Embryonic facial prominence (tissue), 1 donor: ENCODE results near the gene DROSHA.

Source experiments
- DNase-seq: peaks from one replicate; pipeline ENCODE4 v3.0.0-alpha.2; 2016; ENCODE audit errors: extremely low spot score

DROSHA gene

DNA sequence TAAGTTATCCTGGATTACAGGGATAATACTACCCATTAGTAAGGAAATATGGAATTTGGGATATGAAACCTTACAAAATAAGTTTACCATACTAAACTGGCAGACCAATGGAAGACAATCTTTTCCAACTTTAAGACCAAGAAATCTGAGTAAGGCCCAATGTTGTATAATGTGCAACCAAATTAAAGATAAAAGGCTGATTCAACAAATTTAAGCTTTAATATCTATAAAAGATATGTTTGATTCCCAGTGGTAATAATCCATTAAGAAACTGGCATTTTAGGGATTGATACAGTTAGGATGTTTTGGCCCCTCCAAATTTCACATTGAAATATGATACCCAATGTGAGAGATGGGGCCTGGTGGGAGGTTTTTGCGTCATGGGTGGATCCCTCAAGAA is 66.6 kb downstream of the DROSHA start:
- no peak for DNase-seq

DNA sequence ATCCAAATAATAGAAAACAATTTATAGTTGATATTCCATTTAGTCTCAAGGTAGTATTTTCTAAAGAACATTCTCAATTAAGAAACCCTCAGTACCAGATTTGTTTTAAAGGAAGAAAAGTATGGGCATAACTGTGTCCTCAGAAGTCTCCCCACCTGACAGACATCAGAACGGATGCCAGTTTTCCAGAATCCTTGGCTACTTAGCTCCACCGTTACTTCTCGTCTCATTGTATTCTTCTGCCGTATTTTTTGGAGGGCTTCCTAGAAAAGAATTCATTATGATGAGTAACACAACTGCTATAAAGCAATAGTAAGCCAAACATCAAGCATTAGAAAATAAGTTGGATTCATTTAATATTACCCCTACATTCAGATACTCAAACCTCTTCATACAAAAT is 67.8 kb downstream of the DROSHA start:
- no peak for DNase-seq

DNA sequence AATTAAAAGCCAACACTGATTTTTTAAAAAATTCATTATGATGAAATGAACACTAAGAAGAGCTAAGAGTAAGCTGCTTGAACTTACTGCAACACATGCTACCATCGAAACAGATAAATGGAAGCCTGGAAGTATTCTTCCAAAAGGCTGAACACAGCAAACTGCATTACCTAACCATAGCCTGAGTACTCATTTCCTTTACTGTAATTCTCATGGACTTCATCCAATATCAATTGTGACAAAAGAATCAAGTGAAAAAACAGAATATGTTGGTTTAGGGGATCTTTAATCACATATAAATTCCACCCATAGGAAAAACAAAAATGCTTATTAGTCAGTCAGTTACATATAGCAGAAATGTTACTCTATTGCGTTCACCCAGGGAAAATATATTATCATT is 68.5 kb downstream of the DROSHA start:
- no peak for DNase-seq

DNA sequence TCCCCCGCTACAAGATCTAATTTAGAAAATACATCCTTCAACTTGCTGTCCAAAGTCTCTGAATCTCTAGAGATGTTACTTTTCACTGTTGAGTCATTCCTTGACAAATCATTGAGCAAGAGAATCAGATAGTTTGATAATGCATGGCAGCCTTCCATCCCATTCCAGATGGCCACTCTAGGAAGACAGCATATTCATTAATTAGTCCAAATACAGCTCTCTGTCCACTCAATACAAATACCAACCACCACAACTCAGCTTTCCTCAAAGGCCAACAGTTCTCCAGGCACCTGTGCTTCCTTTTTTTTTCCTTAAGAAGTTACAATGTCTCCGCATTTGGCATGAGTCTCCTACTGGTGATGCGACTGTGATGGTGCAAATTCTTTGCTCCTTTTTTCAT is 72.3 kb downstream of the DROSHA start:
- DNase-seq, result no peak

DNA sequence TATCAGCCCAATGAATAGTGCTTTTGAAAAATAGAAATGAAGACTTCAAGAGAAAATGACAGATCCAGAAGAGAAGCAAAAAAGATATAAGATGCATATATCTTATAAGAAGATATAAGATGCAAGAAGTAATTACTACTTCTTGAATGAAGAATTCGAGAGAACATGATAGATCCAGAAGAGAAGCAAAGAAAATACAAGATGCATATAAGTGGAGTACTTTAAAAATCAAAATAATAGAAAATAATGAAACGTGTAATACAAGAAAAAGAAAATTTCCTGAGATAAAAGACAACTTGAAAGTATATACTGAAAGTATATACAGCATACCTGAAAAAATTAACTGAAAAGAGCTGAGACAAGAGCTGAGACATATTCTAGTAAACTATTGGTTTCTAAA is 76.7 kb downstream of the DROSHA start:
- no peak for DNase-seq

DNA sequence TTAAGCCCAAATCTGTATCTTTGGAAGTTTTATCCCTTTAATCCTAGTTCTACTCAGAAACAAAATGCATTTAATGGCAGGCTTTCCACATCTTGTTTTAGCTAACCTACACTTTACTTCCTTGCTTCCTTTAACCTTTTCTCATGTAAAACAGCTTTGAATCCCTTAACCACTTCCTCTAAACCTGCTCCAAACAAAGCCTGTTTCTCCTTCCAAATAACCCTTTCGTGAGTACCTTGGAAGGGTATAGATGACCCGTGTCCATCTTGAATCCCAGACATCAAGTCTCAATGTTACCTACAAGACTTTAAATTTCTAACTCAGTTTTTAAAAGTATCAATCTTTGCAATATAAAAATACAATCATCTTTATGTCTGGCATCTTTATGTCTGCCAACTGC is 78.4 kb downstream of the DROSHA start:
- DNase-seq, result no peak

DNA sequence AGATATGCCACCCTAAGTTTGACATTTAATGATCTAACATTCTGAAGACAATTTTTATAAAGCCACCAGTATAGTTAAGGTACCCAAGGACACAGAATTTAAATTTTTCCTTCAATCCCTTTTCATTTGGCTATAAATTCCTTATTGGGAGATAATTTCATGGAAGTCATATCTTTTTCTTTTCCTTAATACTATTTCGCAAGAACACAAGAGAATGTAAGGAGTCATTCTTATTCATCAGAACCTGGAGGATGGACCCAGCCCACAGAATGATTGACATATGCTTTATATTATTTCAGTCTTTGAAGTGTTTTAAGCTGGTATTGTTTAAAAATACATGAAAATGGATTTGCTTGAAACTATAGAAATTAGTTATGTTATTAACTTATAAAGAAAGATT is 79.6 kb downstream of the DROSHA start:
- DNase-seq, result no peak

DNA sequence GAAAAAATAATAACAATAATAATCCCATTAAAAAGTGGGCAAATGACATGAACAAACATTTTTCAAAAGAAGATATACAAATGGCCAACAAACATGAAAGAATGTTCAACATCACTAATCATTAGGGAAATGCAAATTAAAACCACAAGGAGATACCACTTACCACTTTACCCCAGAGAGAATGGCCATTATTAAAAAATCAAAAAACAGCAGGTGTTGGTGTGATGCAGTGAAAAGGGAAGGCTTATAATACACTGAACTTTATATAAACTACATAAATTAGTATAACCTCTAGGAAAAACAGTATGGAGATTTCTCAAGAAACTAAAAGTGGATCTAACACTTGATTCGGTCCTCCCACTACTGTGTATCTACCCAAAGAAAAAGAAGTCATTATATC is 81.9 kb downstream of the DROSHA start:
- no peak for DNase-seq

DNA sequence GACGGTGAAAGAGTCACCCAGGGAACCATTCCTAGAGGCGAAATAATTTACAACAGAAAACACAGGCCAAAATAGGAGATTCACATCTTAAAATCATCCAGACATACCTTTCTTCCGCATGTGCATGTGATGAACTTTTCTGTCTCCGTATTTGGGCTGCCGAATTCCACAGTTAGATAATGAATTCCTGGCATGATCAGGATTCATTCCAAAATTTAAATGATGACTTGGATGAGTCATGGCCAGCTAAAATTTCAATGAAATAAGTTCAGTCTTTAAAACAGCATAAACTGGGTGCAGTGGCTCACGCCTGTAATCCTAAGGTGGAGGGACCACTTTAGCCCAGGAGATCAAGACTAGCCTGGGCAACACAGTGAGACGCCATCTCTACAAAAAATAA is 82.7 kb downstream of the DROSHA start:
- DNase-seq, result no peak

DNA sequence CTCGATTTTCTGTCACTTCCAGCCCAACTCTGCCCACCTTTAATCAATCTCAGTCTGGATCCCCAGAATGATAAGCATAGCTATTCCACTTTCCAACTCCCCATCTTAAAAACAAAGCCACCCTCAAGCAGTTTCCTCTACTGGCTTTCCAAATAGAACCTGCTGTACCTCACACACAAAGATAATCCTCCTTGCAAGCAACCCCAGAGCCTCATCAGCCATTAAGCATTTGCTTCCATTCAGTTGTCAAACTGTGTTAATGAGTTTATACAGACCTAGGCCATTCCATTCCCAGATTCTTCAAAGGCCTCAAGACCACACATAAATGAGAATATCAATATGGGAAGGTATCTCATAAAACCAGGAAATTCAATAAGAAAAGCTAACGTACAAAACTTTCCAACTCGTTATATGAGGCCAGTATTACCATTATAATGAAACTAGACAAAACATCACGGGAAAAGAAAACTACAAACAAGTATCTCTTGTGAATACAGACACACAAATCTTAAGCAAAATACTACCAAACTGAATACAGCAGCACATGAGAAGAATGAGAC is 86.8 kb downstream of the DROSHA start:
- no peak for DNase-seq

DNA sequence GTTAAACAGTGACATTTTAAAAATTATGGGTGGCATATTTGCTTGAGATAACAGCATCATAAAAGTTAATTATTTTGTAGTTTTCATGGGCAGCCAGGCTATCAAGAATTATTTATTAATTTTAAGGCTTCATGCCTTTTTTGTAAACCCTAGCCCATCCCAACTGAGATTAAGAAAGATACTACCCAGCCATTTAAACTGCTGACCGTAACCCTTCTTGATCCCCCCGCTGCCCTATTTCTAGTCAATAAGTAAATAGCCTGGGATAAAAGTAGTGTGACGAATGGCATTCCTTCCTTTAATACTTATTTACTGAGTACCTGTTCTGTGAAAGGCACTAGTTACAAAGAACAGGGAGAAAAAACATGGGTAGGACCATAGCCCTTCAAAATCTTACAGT is 88.3 kb downstream of the DROSHA start:
- no peak for DNase-seq

DNA sequence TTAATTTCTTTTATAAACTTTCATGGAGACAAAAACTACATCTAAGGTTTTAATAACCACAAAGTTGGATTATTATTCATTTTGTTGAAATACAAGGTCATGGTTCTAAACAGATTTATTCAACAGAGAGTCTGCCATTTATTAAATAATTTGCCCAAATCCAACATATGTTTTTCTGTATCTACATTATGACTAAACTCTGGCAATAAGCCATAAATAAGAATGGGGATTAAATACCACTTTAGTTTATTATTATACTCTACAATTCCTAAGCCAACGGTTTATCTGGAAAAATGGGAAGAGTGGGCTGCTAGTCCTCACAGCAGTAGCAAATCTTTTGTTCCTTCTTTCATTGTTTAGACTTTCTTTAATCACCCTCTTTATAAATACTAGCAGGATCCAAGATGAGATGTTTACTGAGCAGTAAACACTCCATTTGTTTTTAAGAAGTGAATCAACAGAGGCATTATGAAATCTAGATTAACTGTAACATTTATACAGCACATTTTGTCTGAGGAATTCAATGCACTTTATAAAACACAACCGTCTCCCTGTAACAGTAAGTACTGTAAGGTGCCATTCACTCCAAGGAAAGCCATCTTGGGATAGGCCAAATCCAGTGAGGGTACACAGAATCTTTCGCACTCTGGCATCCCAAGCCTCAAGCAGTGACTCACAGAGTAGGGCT is 89.7 kb downstream of the DROSHA start:
- DNase-seq, result no peak

DNA sequence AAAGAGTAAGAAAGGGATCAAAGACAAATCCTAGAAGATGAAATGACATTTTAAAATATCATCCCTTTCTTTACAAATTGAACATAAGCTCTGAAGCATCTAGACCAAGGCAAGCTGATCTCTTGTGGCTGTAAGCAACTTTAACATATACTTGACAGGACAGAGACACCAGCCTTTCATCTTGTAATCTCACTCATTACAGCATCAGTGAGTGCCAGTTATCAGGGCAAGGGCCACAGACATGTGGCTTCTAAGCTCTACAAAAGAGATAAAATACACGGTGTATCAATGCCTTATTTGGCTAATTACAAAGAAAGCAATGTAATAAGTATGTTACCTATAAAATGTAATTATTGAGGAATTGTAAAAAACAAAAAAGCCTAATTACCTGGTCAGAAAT is 95.0 kb downstream of the DROSHA start:
- no peak for DNase-seq

DNA sequence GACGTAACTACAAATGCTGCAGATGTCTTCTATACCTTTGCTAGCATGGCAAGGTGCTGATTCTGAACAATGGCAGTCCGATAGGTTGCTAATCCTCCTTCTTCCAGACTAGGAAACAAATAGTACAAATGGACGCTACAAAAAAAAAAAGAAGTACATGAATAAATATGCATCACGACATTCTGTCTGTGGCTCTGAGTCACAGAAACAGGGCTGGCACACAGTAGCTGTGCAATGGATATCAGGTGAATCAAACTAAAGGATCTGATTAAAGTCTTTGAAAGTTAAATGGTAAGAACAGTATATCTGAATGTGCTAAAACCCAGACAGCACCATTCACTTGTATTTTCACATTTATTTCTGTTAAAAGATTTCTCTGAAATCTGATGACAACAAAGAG is 96.2 kb downstream of the DROSHA start:
- DNase-seq, result no peak

DNA sequence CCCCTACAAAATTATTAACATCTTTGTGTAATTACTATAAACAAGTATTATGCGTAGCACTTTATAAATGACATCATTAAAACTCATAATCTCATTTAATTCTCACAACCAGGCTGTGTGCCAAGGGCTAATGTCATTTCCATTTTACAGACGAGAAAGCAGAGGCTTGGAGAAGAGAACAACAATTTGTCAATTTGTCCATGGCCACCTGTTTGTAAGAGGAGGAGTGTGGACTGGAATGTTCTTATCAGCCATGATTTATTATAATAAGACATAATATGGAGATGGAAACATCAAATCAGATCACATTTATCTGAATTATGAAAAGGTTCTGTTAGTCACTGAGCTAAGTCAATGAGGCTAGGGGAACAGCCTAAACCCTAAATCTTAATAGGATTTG is 97.0 kb downstream of the DROSHA start:
- DNase-seq, result no peak

DNA sequence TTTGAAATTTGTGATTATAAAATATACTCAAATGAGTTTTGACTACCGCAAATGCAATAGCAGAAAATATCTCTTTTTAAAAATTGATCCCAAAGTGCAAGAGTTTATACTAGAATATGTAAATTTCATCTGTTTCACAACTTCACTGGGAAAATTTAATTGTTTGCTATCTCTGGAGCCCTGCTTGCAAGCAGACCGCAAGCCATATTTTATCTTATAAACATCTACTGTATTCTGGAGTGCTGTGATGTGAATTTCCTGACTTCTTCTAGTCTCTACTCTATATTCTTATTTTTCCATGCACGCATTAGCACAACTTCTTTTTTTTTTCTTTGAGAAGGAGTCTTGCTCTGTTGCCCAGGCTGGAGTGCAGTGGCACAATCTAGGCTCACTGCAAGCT is 98.7 kb downstream of the DROSHA start:
- DNase-seq, result no peak

DNA sequence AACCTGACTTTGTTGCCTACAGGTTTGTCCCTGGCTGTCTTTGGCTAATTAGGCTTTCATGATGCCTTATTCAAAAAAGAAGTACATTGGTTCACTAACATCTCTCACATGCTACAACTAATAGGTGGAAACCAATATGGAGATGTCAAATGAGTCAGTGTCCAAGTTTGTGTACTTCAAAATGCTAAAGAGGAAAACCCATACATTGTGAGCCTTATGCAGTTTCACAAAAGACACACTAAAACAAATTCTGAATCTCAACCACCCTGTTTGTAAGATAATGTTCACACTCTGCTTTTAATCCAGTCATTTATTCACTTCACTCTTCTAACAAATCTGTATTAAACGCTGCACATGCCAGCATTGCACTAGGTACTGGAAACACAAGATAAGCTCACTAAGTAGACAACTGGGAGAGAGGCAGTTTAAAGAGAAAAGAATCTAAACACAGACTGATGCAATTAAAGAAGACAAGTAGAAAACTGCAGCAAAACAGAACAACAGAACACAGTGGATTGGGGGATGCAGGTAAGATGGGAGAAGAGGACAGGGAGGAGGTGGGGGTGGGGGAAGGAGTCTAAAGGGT is 104.1 kb downstream of the DROSHA start:
- DNase-seq, result no peak

DNA sequence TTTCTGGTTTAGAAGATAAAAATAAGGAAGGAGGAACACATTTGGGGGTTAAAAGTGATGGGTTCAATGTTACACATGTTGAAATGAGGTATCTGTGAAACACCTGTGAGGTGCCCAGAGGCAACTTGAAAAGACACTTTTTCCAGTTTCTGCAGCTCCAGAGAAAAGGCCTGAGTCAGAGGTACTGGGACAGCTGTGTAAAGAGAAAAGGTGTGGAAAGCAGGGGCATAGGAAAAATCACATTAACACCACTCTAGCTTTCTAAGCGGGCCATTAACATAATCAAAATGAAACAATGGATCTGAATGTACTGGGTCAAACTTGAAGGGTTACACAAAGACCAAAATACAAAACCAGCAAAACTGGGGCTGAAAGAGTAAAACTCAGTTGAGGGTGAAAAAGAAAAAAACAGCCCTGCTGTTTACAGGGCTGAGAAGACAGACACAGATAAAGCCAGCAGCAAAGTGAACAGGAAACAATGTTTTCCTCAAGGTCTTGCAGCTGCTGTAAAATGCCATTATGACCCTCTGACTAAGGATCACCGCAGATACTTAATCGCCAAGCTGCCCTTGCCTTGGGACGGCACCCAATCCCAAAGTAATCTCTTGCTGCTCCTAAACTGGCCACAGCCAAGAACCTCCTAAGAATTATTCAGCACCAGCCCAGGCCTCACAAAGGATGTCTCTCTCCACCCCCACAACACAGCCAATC is 104.7 kb downstream of the DROSHA start:
- no peak for DNase-seq

DNA sequence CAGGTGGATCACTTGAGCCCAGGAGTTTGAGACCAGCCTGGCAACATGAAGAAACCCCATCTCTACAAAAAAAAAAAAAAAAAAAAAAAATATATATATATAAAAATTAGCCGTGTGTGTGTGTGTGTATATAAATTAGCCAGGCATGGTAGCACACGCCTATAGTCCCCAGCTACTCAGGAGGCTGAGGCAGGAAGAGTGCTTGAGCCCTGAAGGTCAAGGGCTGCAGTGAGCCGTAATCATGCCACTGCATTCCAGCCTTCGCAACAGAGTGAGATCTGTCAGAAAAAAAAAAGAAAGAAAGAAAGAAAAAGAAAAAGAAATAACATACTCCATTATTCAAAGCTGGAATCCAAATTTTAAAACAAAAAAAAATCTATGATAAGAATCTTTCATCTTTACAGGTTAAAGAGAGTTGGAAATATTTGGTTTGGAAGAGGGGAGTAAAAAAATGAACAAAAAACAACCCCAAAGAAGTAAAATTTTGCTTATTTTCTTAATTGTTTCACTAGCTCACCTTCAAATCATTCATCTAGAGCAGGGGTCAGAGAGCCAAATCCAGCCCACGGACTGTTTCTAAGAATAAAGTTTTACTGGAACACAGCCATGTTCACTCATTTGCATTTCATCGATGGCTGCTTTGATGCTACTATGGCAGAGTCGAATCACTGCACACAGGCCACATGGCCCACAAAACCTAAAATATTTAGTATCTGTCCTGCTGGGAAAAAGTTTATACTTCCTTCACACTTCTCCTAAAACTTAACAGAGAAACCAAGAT is 109.9 kb downstream of the DROSHA start:
- no peak for DNase-seq

DNA sequence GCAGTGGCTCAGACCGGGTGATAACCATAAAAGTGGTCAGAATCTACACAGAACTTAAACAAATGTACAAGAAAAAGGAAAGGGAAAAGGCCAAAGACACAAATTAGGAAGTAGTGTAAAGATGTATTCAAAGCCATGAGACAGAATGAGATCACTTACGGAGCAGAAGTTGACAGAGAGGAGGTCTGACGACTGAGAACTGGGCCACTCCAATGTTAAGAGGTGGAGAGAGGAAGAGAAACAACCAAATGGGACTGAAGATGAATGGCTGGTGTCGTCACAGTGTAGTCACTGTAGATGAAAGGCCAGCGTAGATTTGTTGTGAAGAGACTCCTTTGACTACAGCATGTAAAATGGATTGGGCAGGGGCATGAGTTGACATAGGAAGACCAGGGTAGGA is 114.4 kb downstream of the DROSHA start:
- no peak for DNase-seq

DNA sequence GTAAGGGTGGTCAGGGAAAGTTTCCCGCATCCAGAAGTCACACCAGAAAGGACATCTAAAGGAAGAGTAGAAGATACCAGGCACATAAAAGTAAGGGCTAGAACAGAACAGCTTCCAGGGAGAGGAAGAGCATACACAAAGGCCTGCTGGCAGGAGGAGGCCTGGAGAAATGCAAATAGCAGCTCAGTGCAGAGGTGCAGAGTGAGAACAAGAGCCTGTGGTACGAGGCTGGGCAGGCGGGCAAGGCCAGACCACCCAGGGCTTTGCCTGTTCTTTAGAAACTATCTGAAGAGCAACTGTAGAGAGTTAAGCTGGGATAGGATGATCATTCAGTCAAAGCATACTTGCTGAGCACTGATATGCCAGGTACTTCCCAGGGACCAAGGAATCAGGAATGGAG is 115.3 kb downstream of the DROSHA start:
- DNase-seq, result no peak

DNA sequence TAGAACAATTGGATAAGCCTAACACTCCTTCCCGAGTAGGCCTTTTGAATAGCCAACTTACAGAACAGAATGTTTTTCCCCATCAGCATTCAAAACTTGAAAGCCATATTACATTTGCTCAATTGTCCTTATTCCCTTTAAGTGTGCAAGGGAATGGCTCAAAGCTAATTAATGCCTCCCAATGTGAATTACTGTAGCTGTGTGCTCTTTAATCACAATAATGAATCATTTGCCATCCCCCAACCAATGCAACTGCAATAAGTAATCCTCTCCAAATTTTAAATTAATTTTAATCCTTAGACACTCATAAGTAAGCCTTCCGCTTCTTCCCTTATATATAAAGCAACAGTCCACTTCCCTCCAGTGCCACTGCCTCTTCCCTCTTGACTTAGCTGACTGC is 115.9 kb downstream of the DROSHA start:
- no peak for DNase-seq
